ENCODE measurements around the gene SEC61A1. TPM values are rescaled to one million over a fixed set of nuclear protein-coding genes. Genes with fewer than 3 reads are reported as not detected.

Gene SEC61A1
- total RNA-seq, 1 donor from 2014 or later, result 176 TPM

DNA sequence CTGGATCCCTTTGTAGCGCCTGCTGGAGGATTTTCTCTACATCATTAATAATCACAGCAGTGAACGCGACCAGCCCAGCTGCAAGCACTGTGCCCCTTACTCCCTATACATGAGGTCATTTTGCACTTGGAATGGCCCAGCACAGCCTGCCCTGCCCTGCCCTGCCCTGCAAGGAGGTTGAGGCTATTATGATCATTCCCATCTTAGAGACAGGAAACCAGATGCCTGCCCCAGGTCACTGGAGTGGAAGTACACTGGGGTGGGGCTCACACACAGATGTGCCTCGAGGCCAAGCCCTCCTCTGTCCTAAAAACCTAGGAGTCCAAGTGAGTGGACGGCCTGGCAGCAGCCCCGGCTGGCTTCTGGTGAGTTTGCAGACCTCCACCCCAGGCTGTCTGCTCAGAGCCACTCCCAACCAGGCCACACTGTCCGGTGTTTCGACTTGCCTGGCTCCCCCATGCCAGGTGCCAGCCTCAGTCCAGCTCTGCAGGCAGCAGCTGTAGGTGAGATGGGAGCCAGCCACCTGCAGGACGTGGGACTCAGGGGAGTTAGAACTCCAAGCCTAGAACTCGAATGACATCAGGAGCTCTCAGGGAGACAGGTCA lies 30.4 kb upstream of the SEC61A1 start:
- TF ChIP-seq, protein P1, sequence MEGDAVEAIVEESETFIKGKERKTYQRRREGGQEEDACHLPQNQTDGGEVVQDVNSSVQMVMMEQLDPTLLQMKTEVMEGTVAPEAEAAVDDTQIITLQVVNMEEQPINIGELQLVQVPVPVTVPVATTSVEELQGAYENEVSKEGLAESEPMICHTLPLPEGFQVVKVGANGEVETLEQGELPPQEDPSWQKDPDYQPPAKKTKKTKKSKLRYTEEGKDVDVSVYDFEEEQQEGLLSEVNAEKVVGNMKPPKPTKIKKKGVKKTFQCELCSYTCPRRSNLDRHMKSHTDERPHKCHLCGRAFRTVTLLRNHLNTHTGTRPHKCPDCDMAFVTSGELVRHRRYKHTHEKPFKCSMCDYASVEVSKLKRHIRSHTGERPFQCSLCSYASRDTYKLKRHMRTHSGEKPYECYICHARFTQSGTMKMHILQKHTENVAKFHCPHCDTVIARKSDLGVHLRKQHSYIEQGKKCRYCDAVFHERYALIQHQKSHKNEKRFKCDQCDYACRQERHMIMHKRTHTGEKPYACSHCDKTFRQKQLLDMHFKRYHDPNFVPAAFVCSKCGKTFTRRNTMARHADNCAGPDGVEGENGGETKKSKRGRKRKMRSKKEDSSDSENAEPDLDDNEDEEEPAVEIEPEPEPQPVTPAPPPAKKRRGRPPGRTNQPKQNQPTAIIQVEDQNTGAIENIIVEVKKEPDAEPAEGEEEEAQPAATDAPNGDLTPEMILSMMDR (IDR thresholded peaks at IDR 0.05; ENCODE audit: unreplicated experiment), result no peak
- Mint-ChIP-seq H3K9me3 (ENCODE audit: low read depth) (no peaks in the 10 kb centered on the region), H3K27me3 (peaks cover 12% of the 10 kb centered on the region), H3K4me1 (ENCODE audit: low read depth) (no peaks in the 10 kb centered on the region), H3K4me3 (ENCODE audit: low read depth) (no peak overlapping the region), H3K27ac (no peak overlapping the region), H3K36me3 (ENCODE audit: insufficient read depth) (no peaks in the 10 kb centered on the region)
- no peak for DNase-seq (ENCODE audit: low spot score, unreplicated experiment)

DNA sequence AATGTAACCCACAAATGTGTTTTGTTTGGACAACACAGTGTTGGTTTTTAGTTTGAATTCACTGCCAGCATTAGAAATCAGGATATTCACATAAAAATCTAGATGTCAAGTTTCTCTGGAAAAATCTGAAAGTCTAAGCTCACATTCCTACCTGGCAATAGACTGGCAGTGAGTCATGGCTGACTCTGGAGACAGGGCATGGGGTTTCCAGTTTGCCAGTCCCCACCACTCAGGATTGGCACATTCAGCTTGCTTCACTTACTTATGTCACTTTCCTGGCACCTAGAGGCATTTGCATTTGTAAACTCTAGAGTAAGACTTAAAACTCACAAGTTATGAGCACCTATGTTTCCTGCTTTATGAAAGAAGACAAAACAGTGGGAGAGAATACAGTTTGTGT lies 19.1 kb upstream of the SEC61A1 start:
- no peak overlapping the region for H3K27ac Mint-ChIP-seq
- H3K36me3 Mint-ChIP-seq (ENCODE audit: insufficient read depth), result no peaks in the 10 kb centered on the region
- H3K4me1 Mint-ChIP-seq (ENCODE audit: low read depth), result peaks cover 5% of the 10 kb centered on the region
- H3K9me3 Mint-ChIP-seq (ENCODE audit: low read depth), result no peaks in the 10 kb centered on the region
- H3K27me3 Mint-ChIP-seq, result peaks cover 11% of the 10 kb centered on the region
- no peak for DNase-seq (ENCODE audit: low spot score, unreplicated experiment)
- TF ChIP-seq, protein P1 (IDR thresholded peaks at IDR 0.05; ENCODE audit: unreplicated experiment), result no peak
- H3K4me3 Mint-ChIP-seq (ENCODE audit: low read depth), result no peak overlapping the region

DNA sequence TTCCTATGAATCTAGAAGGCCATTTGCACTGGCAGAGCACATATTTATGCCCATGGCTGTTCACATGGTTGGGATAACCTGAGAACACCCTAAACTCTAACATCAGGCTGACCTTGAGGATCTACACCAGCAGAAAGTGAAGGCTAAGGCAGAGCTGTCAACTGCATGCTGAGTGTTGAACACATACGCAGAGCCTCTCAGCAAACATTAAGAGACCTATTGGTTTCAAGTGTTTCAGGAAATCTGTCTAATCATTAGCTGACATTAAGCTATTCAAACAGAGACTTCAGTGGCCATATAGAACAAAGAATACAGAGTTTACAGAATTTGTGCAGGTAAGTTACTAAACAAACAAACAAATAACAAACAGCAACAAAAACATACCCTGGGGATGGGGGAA lies 16.1 kb upstream of the SEC61A1 start:
- Mint-ChIP-seq H3K9me3 (ENCODE audit: low read depth) (no peaks in the 10 kb centered on the region), H3K4me1 (ENCODE audit: low read depth) (peaks cover 5% of the 10 kb centered on the region), H3K4me3 (ENCODE audit: low read depth) (no peak overlapping the region), H3K27ac (peak overlapping the region; percentile 16), H3K27me3 (peaks cover 14% of the 10 kb centered on the region), H3K36me3 (ENCODE audit: insufficient read depth) (no peaks in the 10 kb centered on the region)
- TF ChIP-seq, protein P1 (IDR thresholded peaks at IDR 0.05; ENCODE audit: unreplicated experiment), result no peak
- DNase-seq (ENCODE audit: low spot score, unreplicated experiment), result no peak

DNA sequence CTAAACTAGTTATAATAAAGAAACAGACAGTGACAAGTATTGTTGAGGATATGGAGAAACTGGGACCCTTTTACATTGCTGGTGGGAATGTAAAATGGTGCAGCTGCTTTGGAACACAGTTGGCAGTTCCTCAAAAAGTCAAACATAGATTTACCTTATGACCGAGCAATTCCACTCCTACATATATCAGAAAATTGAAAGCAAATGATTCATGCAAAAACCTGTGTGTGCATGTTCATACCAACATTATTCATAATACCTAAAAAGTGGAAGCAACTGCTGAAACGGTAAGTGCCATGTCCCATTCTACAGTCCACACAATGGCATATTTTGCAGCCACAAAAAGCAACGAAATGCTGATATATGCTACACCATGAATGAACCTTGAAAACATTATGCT lies 12.2 kb upstream of the SEC61A1 start:
- Mint-ChIP-seq H3K27me3 (peaks cover 20% of the 10 kb centered on the region), H3K27ac (no peak overlapping the region), H3K36me3 (ENCODE audit: insufficient read depth) (no peaks in the 10 kb centered on the region), H3K9me3 (ENCODE audit: low read depth) (no peaks in the 10 kb centered on the region), H3K4me3 (ENCODE audit: low read depth) (no peak overlapping the region), H3K4me1 (ENCODE audit: low read depth) (peaks cover 5% of the 10 kb centered on the region)
- TF ChIP-seq, protein P1 (IDR thresholded peaks at IDR 0.05; ENCODE audit: unreplicated experiment), result no peak
- no peak for DNase-seq (ENCODE audit: low spot score, unreplicated experiment)

DNA sequence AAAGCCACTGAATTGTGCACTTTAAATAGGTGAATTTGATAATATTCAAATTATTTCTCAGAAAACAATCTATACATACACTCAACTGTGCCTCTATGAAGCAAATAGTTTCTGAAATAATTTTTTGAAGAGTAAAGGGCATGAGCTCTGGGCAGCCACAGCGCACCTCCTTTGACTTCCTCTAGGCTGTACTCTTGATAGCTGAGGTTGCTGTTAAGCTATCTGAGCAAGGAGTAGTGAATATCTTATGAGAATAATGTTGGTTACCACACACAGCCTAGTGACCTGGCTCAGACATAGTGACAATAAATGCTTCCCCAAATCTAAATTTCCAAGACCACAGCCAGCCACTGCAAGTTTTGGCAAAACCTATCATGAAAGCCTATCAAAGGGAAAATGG lies 11.6 kb upstream of the SEC61A1 start:
- H3K4me1 Mint-ChIP-seq (ENCODE audit: low read depth), result peaks cover 5% of the 10 kb centered on the region
- peaks cover 20% of the 10 kb centered on the region for H3K27me3 Mint-ChIP-seq
- H3K4me3 Mint-ChIP-seq (ENCODE audit: low read depth), result no peak overlapping the region
- no peak for DNase-seq (ENCODE audit: low spot score, unreplicated experiment)
- no peaks in the 10 kb centered on the region for H3K9me3 Mint-ChIP-seq (ENCODE audit: low read depth)
- H3K27ac Mint-ChIP-seq, result no peak overlapping the region
- TF ChIP-seq, protein P1 (IDR thresholded peaks at IDR 0.05; ENCODE audit: unreplicated experiment), result no peak
- H3K36me3 Mint-ChIP-seq (ENCODE audit: insufficient read depth), result no peaks in the 10 kb centered on the region

All from progenitor cell of endocrine pancreas (in vitro differentiated cells).